ENCODE results near the gene PPP6C. TPM values are rescaled to one million over a fixed set of nuclear protein-coding genes. Genes with fewer than 3 reads are reported as not detected.

Gene PPP6C
- total RNA-seq, 6 experiments from 2014 or later, result 35.2 to 47.1 (median 40.8) TPM

- Mint-ChIP-seq H3K27me3 (ENCODE audit: insufficient read depth) (no peaks in the 10 kb centered on the region), H3K36me3 (ENCODE audit: low read depth) (peaks cover 26% of the 10 kb centered on the region), H3K9me3 (no peaks in the 10 kb centered on the region), H3K4me3 (no peak overlapping the region), H3K4me1 (ENCODE audit: low read depth) (peaks cover 23% of the 10 kb centered on the region), H3K27ac (no peak overlapping the region)
- no peak for DNase-seq
- no peak for TF ChIP-seq CTCF (IDR thresholded peaks at IDR 0.05)
Observed at GRCh38 chr9:125150349-125151245, 39.0 kb downstream of the PPP6C start.

GRCh38 chr9:125147401-125147951 lies 42.1 kb downstream of the PPP6C start:
- H3K36me3 Mint-ChIP-seq (ENCODE audit: low read depth), result peaks cover 13% of the 10 kb centered on the region
- no peaks in the 10 kb centered on the region for H3K9me3 Mint-ChIP-seq
- no peaks in the 10 kb centered on the region for H3K27me3 Mint-ChIP-seq (ENCODE audit: insufficient read depth)
- H3K4me1 Mint-ChIP-seq (ENCODE audit: low read depth), result peaks cover 27% of the 10 kb centered on the region
- no peak for DNase-seq
- no peak overlapping the region for H3K27ac Mint-ChIP-seq
- no peak for TF ChIP-seq CTCF (IDR thresholded peaks at IDR 0.05)
- H3K4me3 Mint-ChIP-seq, result no peak overlapping the region

- no peaks in the 10 kb centered on the region for H3K9me3 Mint-ChIP-seq
- H3K27me3 Mint-ChIP-seq (ENCODE audit: insufficient read depth), result no peaks in the 10 kb centered on the region
- DNase-seq, result peak; percentile 52
- TF ChIP-seq CTCF (IDR thresholded peaks at IDR 0.05), result no peak
- H3K36me3 Mint-ChIP-seq (ENCODE audit: low read depth), result peaks cover 13% of the 10 kb centered on the region
- peak overlapping the region; percentile 14; the same call in 1 of the 2 replicates for H3K27ac Mint-ChIP-seq
- peaks cover 39% of the 10 kb centered on the region for H3K4me1 Mint-ChIP-seq (ENCODE audit: low read depth)
- no peak overlapping the region for H3K4me3 Mint-ChIP-seq
Observed at GRCh38 chr9:125146247-125146646, 43.4 kb downstream of the PPP6C start.

- Mint-ChIP-seq H3K9me3 (no peaks in the 10 kb centered on the region), H3K4me1 (ENCODE audit: low read depth) (peaks cover 42% of the 10 kb centered on the region), H3K36me3 (ENCODE audit: low read depth) (peaks cover 5% of the 10 kb centered on the region; the same call in 1 of the 2 replicates), H3K27me3 (ENCODE audit: insufficient read depth) (no peaks in the 10 kb centered on the region), H3K27ac (no peak overlapping the region), H3K4me3 (no peak overlapping the region)
- DNase-seq, result no peak
- no peak for TF ChIP-seq CTCF (IDR thresholded peaks at IDR 0.05)
Observed at GRCh38 chr9:125145425-125145824, 44.2 kb downstream of the PPP6C start.

DNA sequence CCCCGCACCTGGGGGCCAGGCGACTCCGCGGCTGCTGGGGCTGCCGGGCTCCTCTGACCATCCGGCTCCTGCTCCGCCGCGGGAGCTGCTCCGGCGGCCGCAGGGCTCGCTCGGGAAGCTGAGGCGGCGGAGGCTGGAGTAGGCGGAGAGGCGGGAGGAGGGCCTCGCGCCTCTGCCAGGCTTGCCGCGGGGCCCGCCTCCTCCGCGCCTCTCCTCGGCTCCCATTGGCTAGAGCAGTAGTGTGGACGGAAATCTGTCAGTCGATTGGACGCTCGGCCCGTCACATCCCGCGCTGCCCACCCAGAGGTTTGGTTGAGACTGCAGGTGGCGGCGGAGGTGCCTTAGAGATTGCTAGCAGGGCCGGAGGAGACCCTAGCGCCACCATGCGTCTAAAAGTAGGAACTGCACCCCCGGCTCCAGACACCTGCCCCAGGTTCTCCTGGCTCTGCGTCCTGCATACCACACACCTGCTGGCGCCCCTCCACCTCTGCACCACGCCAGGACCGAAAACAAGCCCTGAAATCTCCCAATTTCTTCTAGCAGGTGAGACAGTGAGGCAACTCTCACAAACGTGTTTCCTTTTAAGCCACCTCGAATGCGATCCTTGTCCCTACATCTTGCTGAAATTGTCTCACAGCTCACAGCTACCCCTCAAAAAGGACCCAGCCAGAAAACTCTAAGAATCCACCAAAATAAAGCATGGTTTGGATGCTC lies 46.1 kb downstream of the PPP6C start, which contains the start of gene SCAI:
Gene SCAI, minus strand, starts transcription at position 152 of the 714 bp plus-strand sequence. Its CDS starts 91 bp downstream, at position 61.
- no peaks in the 10 kb centered on the region for H3K27me3 Mint-ChIP-seq (ENCODE audit: insufficient read depth)
- H3K4me1 Mint-ChIP-seq (ENCODE audit: low read depth), result peaks cover 42% of the 10 kb centered on the region
- peak within 1 kb of the TSS; percentile 27 for H3K27ac Mint-ChIP-seq
- peak; percentile 99 for TF ChIP-seq CTCF (IDR thresholded peaks at IDR 0.05)
- H3K4me3 Mint-ChIP-seq, result peak within 1 kb of the TSS; percentile 96
- peak; percentile 99 for DNase-seq
- H3K36me3 Mint-ChIP-seq (ENCODE audit: low read depth), result peaks cover 8% of the 10 kb centered on the region; the same call in 1 of the 2 replicates
- H3K9me3 Mint-ChIP-seq, result no peaks in the 10 kb centered on the region
